Measurements from ENCODE around the gene PPAN.

Gene PPAN

DNA sequence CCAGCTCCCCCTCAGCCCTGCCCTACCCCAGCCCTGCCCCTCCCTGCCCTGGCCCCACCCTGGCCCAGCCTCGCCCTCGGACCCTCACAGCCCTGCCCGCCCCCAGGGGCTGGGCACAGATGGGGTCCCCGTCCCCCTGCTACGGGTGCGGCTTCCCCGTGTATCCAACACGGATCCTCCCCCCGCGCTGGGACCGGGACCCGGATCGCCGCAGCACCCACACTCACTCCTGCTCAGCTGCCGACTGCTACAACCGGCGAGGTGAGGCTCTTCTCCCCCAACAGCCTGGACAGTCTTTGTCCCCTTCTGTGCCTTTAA lies 14.8 kb upstream of the PPAN start:
- DNase-seq (ENCODE audit: insufficient read length, low spot score) = no peak

DNA sequence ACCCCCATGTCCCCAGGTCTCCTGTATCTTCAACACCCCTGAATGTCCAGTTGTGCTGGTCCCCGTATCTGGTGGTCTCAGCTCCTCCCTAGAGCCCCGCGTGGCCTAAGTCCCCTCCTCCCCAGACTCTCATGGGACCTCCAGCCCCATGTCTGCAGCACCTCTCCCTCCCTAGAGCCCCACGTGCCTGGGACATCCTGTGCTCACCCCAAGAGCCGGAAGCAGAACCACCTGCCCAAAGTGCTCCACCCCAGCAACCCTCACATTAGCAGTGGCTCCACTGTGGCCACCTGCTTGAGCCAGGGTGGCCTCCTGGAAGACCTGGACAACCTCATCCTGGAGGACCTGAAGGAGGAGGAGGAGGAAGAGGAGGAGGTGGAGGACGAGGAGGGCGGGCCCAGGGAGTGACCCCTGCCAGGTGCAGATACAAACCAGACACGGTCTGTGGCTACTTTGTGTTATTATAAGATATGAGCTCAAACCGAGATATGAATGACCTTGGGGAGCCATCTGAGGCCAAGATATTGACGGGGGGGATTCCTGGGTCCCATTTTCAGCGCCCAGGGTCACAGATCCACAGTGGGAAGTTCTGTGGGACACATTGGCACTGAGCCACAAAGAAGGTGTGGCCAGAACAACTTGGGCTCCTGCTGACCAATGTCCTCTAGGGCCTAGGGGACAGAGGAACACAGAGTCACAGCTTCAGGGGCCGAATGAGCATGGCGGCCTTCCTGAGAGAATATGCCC lies 14.1 kb upstream of the PPAN start:
- DNase-seq (ENCODE audit: insufficient read length, low spot score) = no peak
- no peak for TF ChIP-seq TAF1 (IDR thresholded peaks at IDR 0.05; ENCODE audit: low read depth, low read length)
- no peak for TF ChIP-seq POLR2A (IDR thresholded peaks at IDR 0.05; ENCODE audit: low read depth, low read length)
- TF ChIP-seq POU2F2 (IDR thresholded peaks at IDR 0.05; ENCODE audit: low read depth, low read length) = no peak
- no peak for TF ChIP-seq SPI1 (IDR thresholded peaks at IDR 0.05; ENCODE audit: low read depth, low read length)
- TF ChIP-seq PAX5 (IDR thresholded peaks at IDR 0.05; ENCODE audit: insufficient read depth, low read length, severe bottlenecking) = no peak
- no peak for TF ChIP-seq POLR2AphosphoS5 (IDR thresholded peaks at IDR 0.05; ENCODE audit: low read depth, low read length)
- FAIRE-seq = no peak

More for the DNA sequence above, 14.8 kb upstream of the PPAN start:
- TF ChIP-seq POLR2A (IDR thresholded peaks at IDR 0.05; ENCODE audit: low read depth, low read length) (no peak), POU2F2 (IDR thresholded peaks at IDR 0.05; ENCODE audit: low read depth, low read length) (no peak), SPI1 (IDR thresholded peaks at IDR 0.05; ENCODE audit: low read depth, low read length) (no peak), POLR2AphosphoS5 (IDR thresholded peaks at IDR 0.05; ENCODE audit: low read depth, low read length) (no peak)
- FAIRE-seq = no peak

DNA sequence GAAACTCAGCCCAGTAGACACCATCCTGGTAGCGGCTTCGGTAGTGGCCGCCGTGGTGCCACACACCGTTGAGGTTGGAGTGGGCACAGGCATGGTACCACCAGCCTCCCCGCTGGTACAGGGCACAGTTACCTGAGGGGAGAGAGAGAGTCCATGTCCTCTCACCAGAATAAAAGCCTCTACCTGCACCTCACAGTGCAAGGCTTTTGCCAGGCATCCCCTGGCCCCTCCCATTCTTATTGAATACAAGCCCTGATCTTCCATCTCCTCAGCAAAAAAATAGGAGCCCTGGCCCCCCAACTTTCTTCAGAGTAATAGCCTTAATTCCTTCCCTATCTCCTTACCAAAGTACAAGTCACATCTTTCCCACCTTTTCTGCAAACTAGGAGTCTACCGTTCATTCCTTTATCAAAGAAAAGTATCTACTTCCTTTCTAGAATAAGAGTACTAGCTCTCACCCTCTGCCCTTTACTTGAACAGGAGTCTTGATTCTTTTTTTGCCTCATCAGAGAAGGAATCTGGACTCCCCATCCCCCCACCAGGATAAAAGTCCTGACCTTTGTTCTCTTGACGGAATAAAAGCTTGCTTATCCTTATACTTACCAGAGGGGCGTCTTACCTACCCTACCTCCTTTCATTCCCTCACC lies 13.4 kb upstream of the PPAN start:
- no peak for FAIRE-seq

DNA sequence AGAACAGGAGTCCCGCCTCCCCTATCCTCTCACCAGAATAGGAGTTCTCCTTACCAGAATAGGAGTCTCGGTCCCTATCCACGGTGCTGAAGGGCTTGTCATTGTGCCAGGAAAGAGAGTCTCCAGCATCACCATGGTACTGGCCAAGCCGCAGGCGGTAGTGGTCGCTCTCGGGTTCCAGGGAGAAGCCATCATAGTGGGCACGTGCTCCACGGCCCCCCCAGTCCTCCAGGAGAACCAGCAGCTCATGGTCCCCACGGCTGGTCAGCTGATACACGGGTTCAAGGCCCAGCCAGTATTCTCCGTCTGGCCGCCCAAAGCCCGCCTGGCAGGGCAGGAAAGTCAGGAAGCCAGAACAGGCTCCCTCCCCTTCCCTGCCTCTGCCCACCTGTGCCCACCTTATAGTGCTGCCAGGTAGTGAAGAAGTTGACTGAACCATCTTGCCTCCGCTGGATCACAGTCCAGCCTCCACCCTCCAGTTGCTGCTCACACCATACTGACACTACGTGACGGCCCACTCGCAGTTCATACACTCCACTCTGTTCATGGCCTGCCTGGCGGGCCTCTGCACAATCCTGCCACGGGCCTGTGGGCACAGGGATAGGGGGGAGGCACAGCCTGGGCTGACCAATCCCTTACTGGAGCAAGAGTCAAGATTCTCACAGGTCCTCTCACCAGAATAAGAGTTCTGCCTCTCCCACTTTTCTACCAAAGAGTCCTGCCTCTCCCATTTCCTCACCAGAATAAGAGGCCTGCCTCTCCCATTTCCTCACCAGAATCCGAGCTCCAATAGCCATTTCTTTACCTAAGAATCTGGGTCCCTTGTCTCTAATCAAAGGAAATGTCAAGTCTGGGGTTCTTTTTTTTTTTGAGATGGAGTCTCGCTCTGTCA lies 12.6 kb upstream of the PPAN start:
- no peak for FAIRE-seq
- TF ChIP-seq POLR2AphosphoS5 (IDR thresholded peaks at IDR 0.05; ENCODE audit: low read depth, low read length) (peak; percentile 49; the same call in 1 of the 2 replicates), PAX5 (IDR thresholded peaks at IDR 0.05; ENCODE audit: insufficient read depth, low read length, severe bottlenecking) (no peak), SPI1 (IDR thresholded peaks at IDR 0.05; ENCODE audit: low read depth, low read length) (no peak), POU2F2 (IDR thresholded peaks at IDR 0.05; ENCODE audit: low read depth, low read length) (no peak), TAF1 (IDR thresholded peaks at IDR 0.05; ENCODE audit: low read depth, low read length) (no peak), POLR2A (IDR thresholded peaks at IDR 0.05; ENCODE audit: low read depth, low read length) (no peak)
- no peak for DNase-seq (ENCODE audit: insufficient read length, low spot score)

More for the DNA sequence above, 13.4 kb upstream of the PPAN start:
- DNase-seq (ENCODE audit: insufficient read length, low spot score) = no peak
- TF ChIP-seq POLR2A (IDR thresholded peaks at IDR 0.05; ENCODE audit: low read depth, low read length) (no peak), POLR2AphosphoS5 (IDR thresholded peaks at IDR 0.05; ENCODE audit: low read depth, low read length) (0 out of 2 replicates have a peak, but pooled peaks have one; percentile 24)

DNA sequence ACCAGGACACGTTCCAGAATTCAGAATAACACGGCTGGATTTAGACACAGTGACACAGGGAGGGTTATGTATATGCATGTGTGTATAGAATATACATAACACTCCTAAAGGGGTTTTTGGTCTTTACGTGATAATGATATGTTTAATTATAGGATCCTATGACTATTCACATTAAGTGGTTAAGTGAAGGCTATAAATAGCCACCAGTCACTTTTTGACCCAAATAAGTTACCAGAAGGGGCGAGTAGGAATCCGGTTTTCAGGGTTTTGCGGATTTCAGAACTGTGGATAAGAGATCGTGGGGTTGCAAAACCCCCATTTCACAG lies 10.6 kb upstream of the PPAN start:
- FAIRE-seq (no peak), DNase-seq (ENCODE audit: insufficient read length, low spot score) (no peak)
- peak; percentile 34; the same call in 1 of the 2 replicates for TF ChIP-seq POU2F2 (IDR thresholded peaks at IDR 0.05; ENCODE audit: low read depth, low read length)
- no peak for TF ChIP-seq TAF1 (IDR thresholded peaks at IDR 0.05; ENCODE audit: low read depth, low read length)

DNA sequence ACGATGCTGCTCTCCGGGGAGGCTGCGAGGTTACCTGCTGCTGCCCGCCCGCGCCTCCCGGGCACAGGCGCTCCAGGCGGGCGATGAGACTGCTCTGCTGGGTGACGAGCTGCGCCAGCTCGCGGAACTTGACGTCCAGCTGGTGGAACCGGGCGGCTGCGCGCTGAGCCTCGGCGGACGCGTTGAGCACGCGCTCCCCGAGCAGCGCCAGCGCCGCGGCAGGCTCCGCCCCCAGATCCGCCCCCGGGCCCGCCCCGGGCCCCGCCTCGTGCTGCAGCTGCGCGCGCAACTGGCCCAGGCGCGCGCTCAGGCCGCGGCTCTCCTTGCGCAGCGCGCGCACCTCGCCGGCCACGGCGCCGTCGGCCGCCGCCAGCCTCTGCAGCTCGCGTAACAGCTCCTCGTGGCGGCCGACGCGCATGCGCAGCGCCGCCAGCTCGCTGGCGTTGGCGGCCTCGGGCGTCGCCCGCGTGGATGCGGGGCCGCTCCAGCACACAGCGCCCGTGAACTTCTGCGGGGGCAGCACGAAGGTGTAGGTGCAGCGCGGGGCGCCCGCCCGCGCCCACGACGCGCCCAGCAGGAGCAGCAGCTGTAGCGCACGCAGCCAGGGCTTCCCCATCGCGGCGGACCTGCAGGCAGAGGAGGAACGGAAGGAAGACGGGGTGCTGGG lies 10.1 kb upstream of the PPAN start:
- TF ChIP-seq TAF1 (IDR thresholded peaks at IDR 0.05; ENCODE audit: low read depth, low read length) (no peak), POLR2AphosphoS5 (IDR thresholded peaks at IDR 0.05; ENCODE audit: low read depth, low read length) (no peak), POU2F2 (IDR thresholded peaks at IDR 0.05; ENCODE audit: low read depth, low read length) (no peak), SPI1 (IDR thresholded peaks at IDR 0.05; ENCODE audit: low read depth, low read length) (no peak), PAX5 (IDR thresholded peaks at IDR 0.05; ENCODE audit: insufficient read depth, low read length, severe bottlenecking) (no peak), POLR2A (IDR thresholded peaks at IDR 0.05; ENCODE audit: low read depth, low read length) (no peak)
- DNase-seq (ENCODE audit: insufficient read length, low spot score) (peak; percentile 97), FAIRE-seq (peak; percentile 99)

DNA sequence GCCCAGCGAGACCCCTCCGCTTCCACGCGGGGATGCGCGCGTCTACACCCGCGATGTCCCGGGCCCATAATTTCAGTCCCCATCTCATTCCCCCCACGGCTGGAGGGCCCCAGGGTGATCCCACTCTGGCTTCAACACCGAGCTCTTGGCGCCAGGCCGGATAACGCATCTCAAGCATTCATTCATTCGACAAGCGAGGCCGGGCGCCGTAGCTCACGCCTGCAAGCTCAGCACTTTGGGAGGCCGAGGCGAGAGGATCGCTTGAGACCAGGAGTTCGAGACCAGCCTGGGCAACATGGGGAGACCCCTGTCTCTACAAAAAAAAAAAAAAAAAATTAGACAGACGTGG lies 9.6 kb upstream of the PPAN start:
- DNase-seq (ENCODE audit: insufficient read length, low spot score) (no peak), FAIRE-seq (no peak)
- no peak for TF ChIP-seq PAX5 (IDR thresholded peaks at IDR 0.05; ENCODE audit: insufficient read depth, low read length, severe bottlenecking)
- TF ChIP-seq POU2F2 (IDR thresholded peaks at IDR 0.05; ENCODE audit: low read depth, low read length) = no peak
- TF ChIP-seq TAF1 (IDR thresholded peaks at IDR 0.05; ENCODE audit: low read depth, low read length) = no peak
- TF ChIP-seq SPI1 (IDR thresholded peaks at IDR 0.05; ENCODE audit: low read depth, low read length) = no peak
- no peak for TF ChIP-seq POLR2A (IDR thresholded peaks at IDR 0.05; ENCODE audit: low read depth, low read length)
- TF ChIP-seq POLR2AphosphoS5 (IDR thresholded peaks at IDR 0.05; ENCODE audit: low read depth, low read length) = no peak

DNA sequence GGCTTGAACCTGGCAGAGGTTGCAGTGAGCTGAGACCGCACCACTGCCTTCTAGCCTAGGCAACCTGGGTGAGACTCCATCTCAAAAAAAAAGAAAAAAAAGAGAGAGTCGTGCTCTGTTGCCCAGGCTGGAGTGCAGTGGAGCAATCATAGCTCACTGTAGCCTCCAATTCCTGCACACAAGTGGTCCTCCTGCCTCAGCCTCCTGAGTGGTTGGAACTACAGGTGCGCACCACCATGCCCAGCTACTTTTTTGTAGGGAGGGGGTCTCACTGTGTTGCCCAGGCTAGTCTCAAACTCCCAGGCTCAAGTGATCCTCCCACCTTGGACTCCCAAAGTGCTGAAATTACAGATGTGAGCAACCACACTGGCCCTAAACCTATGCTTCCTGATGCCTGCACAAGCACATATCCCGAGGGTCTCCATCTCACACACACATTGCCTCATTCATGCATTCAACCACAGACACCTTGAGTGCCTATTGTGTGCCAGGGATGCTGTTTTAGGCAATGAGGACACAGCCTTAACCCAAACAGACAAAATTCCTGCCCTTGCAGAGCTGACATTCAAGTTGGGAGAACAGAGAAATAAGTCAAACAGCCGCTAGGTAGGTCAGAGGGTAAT lies 5.9 kb upstream of the PPAN start:
- TF ChIP-seq POU2F2 (IDR thresholded peaks at IDR 0.05; ENCODE audit: low read depth, low read length) (no peak), SPI1 (IDR thresholded peaks at IDR 0.05; ENCODE audit: low read depth, low read length) (no peak), PAX5 (IDR thresholded peaks at IDR 0.05; ENCODE audit: insufficient read depth, low read length, severe bottlenecking) (no peak), POLR2AphosphoS5 (IDR thresholded peaks at IDR 0.05; ENCODE audit: low read depth, low read length) (no peak), TAF1 (IDR thresholded peaks at IDR 0.05; ENCODE audit: low read depth, low read length) (no peak), POLR2A (IDR thresholded peaks at IDR 0.05; ENCODE audit: low read depth, low read length) (no peak)
- DNase-seq (ENCODE audit: insufficient read length, low spot score) (no peak), FAIRE-seq (no peak)

DNA sequence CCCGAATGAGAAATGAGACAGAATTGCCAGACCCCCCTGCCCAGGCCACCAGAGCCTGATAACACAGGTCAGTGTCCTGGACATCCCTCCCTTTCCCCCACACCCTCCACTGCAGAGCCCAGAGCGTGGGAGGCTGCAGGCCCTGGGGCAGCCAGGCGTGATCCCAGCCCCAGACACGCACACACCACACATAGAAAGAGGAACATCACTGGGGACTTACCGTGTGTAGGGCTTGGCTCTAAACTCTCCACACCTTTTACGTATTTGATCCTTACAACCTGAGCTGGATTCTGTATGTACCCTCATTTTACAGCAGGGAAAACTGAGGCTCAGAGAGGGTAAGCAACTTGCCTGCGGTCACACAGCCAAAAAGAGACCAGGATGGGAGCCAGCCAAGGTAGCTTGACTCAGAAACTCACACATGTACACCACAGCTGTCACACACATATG lies 3.4 kb upstream of the PPAN start:
- TF ChIP-seq SPI1 (IDR thresholded peaks at IDR 0.05; ENCODE audit: low read depth, low read length) (peak; percentile 78), POLR2A (IDR thresholded peaks at IDR 0.05; ENCODE audit: low read depth, low read length) (peak; percentile 43; the same call in 1 of the 2 replicates), POU2F2 (IDR thresholded peaks at IDR 0.05; ENCODE audit: low read depth, low read length) (peak; percentile 73), POLR2AphosphoS5 (IDR thresholded peaks at IDR 0.05; ENCODE audit: low read depth, low read length) (peak; percentile 52), PAX5 (IDR thresholded peaks at IDR 0.05; ENCODE audit: insufficient read depth, low read length, severe bottlenecking) (peak; percentile 99), TAF1 (IDR thresholded peaks at IDR 0.05; ENCODE audit: low read depth, low read length) (peak; percentile 58; the same call in 1 of the 2 replicates)
- DNase-seq (ENCODE audit: insufficient read length, low spot score) = no peak
- FAIRE-seq = peak; percentile 91

Measured in GM12891 (cell line).